ENCODE data around the gene TRIP12. TPM values are rescaled to one million over a fixed set of nuclear protein-coding genes. Genes with fewer than 3 reads are reported as not detected.

TRIP12 gene
- total RNA-seq, 2 donors from 2014 or later: 77.6 to 170 TPM

DNA sequence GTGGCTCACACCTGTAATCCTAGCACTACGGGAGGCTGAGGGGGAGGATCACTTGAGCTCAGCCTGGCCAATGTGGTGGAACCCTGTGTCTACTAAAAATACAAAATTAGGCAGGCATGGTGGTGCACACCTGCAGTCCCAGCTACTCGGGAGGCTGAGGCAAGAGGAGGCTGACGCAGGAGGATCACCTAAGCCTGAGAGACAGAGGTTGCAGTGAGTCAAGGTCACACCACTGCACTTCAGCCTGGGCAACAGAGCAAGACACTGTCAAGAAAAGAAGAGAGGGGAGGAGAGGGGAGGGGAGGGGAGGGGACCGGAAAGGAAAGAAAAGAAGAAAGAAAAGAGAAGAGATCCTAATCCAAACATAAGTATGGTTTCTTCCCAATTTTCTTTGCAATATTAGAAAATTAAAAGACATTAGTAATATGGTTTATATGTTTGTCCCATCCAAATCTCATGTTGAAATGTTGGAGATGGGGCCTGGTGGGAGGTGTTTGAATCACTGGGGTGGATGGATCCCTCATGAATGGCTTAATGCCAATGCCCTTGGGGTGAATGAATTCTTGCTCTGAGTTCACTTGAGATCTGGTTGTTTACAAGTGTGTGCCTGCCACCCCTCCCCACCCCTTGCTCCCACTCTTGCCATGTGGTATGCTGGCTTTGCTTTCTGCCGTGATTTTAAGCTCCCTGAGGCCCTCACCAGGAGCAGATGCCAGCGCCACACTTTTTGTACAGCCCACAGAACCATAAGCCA, 50.7 kb downstream of the TRIP12 start:
- TF ChIP-seq POLR2A (IDR thresholded peaks at IDR 0.05) (no peak), CTCF (IDR thresholded peaks at IDR 0.05) (no peak)
- no peak for ATAC-seq
- peaks cover 16% of the 10 kb centered on the region for H3K4me1 ChIP-seq

GRCh38 chr2:229869226-229869625, 52.6 kb downstream of the TRIP12 start:
- no peak overlapping the region for H3K27ac ChIP-seq
- H3K27me3 ChIP-seq: no peaks in the 10 kb centered on the region
- H3K4me1 ChIP-seq: peaks cover 21% of the 10 kb centered on the region
- 66 to 85% methylated on average over 3 of the region's 3 CpGs for WGBS, 2 donors
- H3K4me3 ChIP-seq: no peak overlapping the region
- H3K9me3 ChIP-seq: no peaks in the 10 kb centered on the region
- ATAC-seq: no peak
- H3K36me3 ChIP-seq (replicated peaks in 1 of 2; ENCODE audit: insufficient read depth in 1 of 2, low read depth in 2 of 2): peaks cover 0 to 4% of the 10 kb centered on the region in 2 donors
- TF ChIP-seq CTCF (IDR thresholded peaks at IDR 0.05) (no peak), POLR2A (IDR thresholded peaks at IDR 0.05) (no peak)
- no peak for DNase-seq
- intact Hi-C loops (cut with DNase I): no loop called here

More for the DNA sequence above, 50.7 kb downstream of the TRIP12 start:
- Histone ChIP-seq H3K4me3 (no peak overlapping the region), H3K27ac (no peak overlapping the region), H3K27me3 (no peaks in the 10 kb centered on the region), H3K9me3 (no peaks in the 10 kb centered on the region), H3K36me3 (replicated peaks in 1 of 2; ENCODE audit: insufficient read depth in 1 of 2, low read depth in 2 of 2) (peaks cover 0 to 3% of the 10 kb centered on the region in 2 donors)
- WGBS, 2 donors: 94 to 95% methylated on average over 6 of the region's 6 CpGs
- intact Hi-C loops (cut with DNase I): no loop called here
- no peak for DNase-seq

DNA sequence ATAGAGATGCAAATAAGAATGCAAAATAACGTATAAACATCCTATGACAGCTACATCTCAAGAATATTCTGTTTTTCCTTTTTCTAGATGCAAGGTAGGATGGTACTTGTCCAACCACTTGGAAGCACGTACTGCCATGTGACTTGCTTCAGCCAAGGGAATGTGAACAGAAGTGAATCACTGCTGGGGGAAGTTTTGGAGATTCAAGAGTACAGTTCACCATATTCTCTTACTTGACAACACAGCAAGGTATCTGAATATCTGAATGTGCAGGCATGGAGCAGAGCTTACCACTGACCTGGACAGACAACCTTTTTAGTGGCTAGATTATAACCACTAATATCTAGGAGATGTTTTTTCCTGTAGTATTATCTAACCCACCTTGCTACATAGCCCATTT, 53.0 kb downstream of the TRIP12 start:
- Histone ChIP-seq H3K27ac (no peak overlapping the region), H3K4me1 (peaks cover 21% of the 10 kb centered on the region), H3K4me3 (no peak overlapping the region), H3K36me3 (replicated peaks in 1 of 2; ENCODE audit: insufficient read depth in 1 of 2, low read depth in 2 of 2) (peaks cover 0 to 4% of the 10 kb centered on the region in 2 donors), H3K9me3 (no peaks in the 10 kb centered on the region), H3K27me3 (no peaks in the 10 kb centered on the region)
- WGBS, 2 donors: 90 to 95% methylated on average over 2 of the region's 2 CpGs
- no peak for DNase-seq
- intact Hi-C loops (cut with DNase I): no loop called here
- TF ChIP-seq CTCF (IDR thresholded peaks at IDR 0.05): no peak
- ATAC-seq: no peak

- DNase-seq: no peak
- H3K27ac ChIP-seq: no peak overlapping the region
- H3K9me3 ChIP-seq: no peaks in the 10 kb centered on the region
- ATAC-seq: no peak
- 86 to 95% methylated on average over 2 of the region's 2 CpGs for WGBS, 2 donors
- H3K27me3 ChIP-seq: no peaks in the 10 kb centered on the region
- intact Hi-C loops (cut with DNase I): no loop called here
- TF ChIP-seq CTCF (IDR thresholded peaks at IDR 0.05) (no peak), POLR2A (IDR thresholded peaks at IDR 0.05) (no peak)
- no peak overlapping the region for H3K4me3 ChIP-seq
- peaks cover 4% of the 10 kb centered on the region for H3K4me1 ChIP-seq
- peaks cover 0 to 1% of the 10 kb centered on the region in 2 donors for H3K36me3 ChIP-seq (replicated peaks in 1 of 2; ENCODE audit: insufficient read depth in 1 of 2, low read depth in 2 of 2)
Observed at GRCh38 chr2:229865033-229865432, 56.8 kb downstream of the TRIP12 start.

DNA sequence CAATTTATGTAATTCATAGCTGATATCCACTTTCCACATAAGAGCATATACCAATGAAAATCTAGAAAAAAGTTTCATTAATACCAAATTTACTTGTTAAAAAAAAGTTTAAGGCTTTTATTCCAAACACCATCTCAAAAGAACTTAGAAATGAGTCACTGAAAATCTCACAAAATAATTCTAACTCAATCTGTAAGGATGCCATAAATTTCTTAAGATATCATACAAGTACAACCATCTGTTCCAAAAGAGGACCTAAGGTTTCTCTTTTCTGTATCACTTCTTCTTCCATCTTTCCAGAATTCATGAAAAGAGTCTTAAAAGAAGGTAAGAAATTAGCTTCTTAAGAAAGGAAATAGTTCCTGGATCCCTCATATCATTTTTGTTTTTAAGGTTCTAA, 60.4 kb downstream of the TRIP12 start:
- intact Hi-C loops (cut with DNase I): no loop called here
- H3K9me3 ChIP-seq: no peaks in the 10 kb centered on the region
- no peak overlapping the region for H3K27ac ChIP-seq
- H3K27me3 ChIP-seq: no peaks in the 10 kb centered on the region
- H3K4me1 ChIP-seq: peaks cover 4% of the 10 kb centered on the region
- no peak overlapping the region for H3K4me3 ChIP-seq
- H3K36me3 ChIP-seq (replicated peaks in 1 of 2; ENCODE audit: insufficient read depth in 1 of 2, low read depth in 2 of 2): peaks cover 0 to 7% of the 10 kb centered on the region in 2 donors
- no peak for DNase-seq
- TF ChIP-seq CTCF (IDR thresholded peaks at IDR 0.05) (no peak), POLR2A (IDR thresholded peaks at IDR 0.05) (no peak)
- no peak for ATAC-seq
